ENCODE measurements around the gene IFITM2. TPM values are rescaled to one million over a fixed set of nuclear protein-coding genes. Genes with fewer than 3 reads are reported as not detected.
A peak's percentile ranks its signal among the peaks of the same experiment; 100 is the strongest.
"Not testable (repeated sequence)": the region's sequence is repeated elsewhere in the genome, so short reads cannot be mapped to it uniquely, and the experiment has no call there.

The IFITM2 gene
- total and polyA plus RNA-seq, 2 of the 4 experiments (the other 2 are of a cell fraction): 31.2 to 564 TPM

DNA sequence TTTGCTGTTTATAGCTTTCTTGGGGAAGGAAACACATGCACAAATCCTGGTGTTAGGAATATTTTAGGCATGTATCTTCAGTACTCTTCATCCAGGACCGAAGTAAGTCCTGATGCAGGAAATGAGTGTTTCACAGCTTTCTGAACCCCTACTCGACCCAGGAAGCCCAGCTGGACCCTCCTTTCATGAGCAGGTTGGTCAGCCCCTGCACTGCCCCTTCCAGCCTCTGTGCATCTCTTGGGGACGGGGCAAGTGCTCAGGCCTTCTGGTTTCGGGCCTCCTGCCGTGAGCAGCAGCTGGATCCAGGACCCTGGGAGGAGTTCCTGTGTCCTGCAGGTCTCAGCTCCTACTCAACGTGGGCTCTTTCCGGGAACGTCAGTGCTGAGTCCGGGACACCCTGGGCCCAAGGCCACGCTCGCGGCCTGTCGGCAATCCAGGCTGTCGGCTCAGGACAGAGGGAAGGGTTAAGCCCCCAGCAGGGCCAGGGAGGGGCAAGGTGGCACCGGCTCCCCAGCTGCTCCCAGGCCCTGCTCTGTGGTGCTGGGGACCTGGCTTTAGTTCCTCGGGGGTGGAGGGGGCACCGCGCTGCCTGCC is 2.5 kb downstream of the IFITM2 start:
- peak overlapping the region; percentile 58; the same call in 1 of the 2 replicates for H4K5ac ChIP-seq (ENCODE audit: low read depth, low read length)
- H3K4ac ChIP-seq (ENCODE audit: low read depth, low read length): peak overlapping the region; percentile 90
- H3K27ac ChIP-seq (ENCODE audit: insufficient read depth, low read length): peak overlapping the region; percentile 73
- H3K36me3 ChIP-seq (ENCODE audit: control insufficient read depth, insufficient read depth, low read length); CTCF ChIA-PET; H3K27me3 ChIP-seq (ENCODE audit: control insufficient read depth, insufficient read depth, low read length); H2AFZ ChIP-seq (replicated peaks; ENCODE audit: low read length, poor library complexity); H2BK15ac ChIP-seq (ENCODE audit: low read depth, low read length); H2AK9ac ChIP-seq (replicated peaks; ENCODE audit: low read depth, low read length, poor library complexity); H4K20me1 ChIP-seq (ENCODE audit: insufficient read depth, low read length); dilution Hi-C loops (cut with HindIII; ENCODE audit: low sequenced_read_pairs, unreplicated experiment); BruUV-seq (replicated peaks); H3K9me3 ChIP-seq (ENCODE audit: control insufficient read depth, insufficient read depth, low read length); H2BK20ac ChIP-seq (ENCODE audit: low read depth, low read length); H3K9me1 ChIP-seq (ENCODE audit: insufficient read depth, low read length): not testable (repeated sequence)
- peak overlapping the region; percentile 60 for H2BK5ac ChIP-seq (ENCODE audit: low read depth, low read length, poor library complexity, severe bottlenecking)
- peak overlapping the region; percentile 54 for H3K56ac ChIP-seq (ENCODE audit: extremely low read depth, insufficient read depth, low read length)
- peak overlapping the region; percentile 91; the same call in 1 of the 2 replicates for H3K23ac ChIP-seq (ENCODE audit: low read depth, low read length)
- peak; percentile 0; the same call in 1 of the 2 replicates for ATAC-seq (ENCODE audit: low read depth)
- intact Hi-C loops (cut with micrococcal nuclease) (loop anchor here (5.0 kb wide), 1 partner anchor 103 kb away; the partner anchor contains the start of genes BET1L and RIC8A), in situ Hi-C loops (cut with MboI; ENCODE audit: low sequenced_read_pairs) (loop anchor here (10.0 kb wide), 2 partner anchors 45 to 145 kb away; partner anchors contain the start of gene PTDSS2)
- H4K91ac ChIP-seq (ENCODE audit: insufficient read depth, low read depth, low read length): peak overlapping the region; percentile 63; the same call in 1 of the 2 replicates
- peaks cover 22% of the 10 kb centered on the region for H3K4me1 ChIP-seq (ENCODE audit: control insufficient read depth, insufficient read depth, low read length)
- peak overlapping the region; percentile 92; the same call in 1 of the 2 replicates for H3K14ac ChIP-seq (replicated peaks; ENCODE audit: low read depth, low read length)
- peak overlapping the region in 1 of 2 experiments; percentile 48; a peak in 1 of 4 replicates for H4K8ac ChIP-seq (ENCODE audit: low read depth in 2 of 2, low read length in 2 of 2)
- H3K9ac ChIP-seq (ENCODE audit: low read depth, low read length): peak overlapping the region; percentile 86
- WGBS, 2 experiments (ENCODE audit: extremely low coverage in 2 of 2, insufficient read length in 1 of 2): 0% methylated on average over 1 of the region's 18 CpGs; no CpG with 5 or more reads in 1 of the 2 experiments
- H3K4me2 ChIP-seq (ENCODE audit: low read depth, low read length): peak overlapping the region; percentile 89
- H2AK5ac ChIP-seq (ENCODE audit: low read depth, low read length): peak overlapping the region; percentile 83
- POLR2A ChIA-PET (ENCODE audit: unreplicated experiment): interaction anchor here (0.6 kb wide), 1 partner anchor 46 kb away, joined by 4 read pairs; no protein-coding TSS in a partner anchor
- peaks cover 3 to 35% of the 10 kb centered on the region in 2 experiments; a peak in 3 of 4 replicates for H3K79me1 ChIP-seq (ENCODE audit: low read depth in 1 of 2, low read length in 2 of 2)
- H2BK120ac ChIP-seq (ENCODE audit: low read depth, low read length): peak overlapping the region; percentile 77; the same call in 1 of the 2 replicates
- peak overlapping the region; percentile 69 for H3K18ac ChIP-seq (ENCODE audit: low read depth, low read length)
- DNase-seq: peak; percentile 20
- H3K4me3 ChIP-seq (ENCODE audit: insufficient read depth, low read depth, low read length): peak overlapping the region; percentile 53

DNA sequence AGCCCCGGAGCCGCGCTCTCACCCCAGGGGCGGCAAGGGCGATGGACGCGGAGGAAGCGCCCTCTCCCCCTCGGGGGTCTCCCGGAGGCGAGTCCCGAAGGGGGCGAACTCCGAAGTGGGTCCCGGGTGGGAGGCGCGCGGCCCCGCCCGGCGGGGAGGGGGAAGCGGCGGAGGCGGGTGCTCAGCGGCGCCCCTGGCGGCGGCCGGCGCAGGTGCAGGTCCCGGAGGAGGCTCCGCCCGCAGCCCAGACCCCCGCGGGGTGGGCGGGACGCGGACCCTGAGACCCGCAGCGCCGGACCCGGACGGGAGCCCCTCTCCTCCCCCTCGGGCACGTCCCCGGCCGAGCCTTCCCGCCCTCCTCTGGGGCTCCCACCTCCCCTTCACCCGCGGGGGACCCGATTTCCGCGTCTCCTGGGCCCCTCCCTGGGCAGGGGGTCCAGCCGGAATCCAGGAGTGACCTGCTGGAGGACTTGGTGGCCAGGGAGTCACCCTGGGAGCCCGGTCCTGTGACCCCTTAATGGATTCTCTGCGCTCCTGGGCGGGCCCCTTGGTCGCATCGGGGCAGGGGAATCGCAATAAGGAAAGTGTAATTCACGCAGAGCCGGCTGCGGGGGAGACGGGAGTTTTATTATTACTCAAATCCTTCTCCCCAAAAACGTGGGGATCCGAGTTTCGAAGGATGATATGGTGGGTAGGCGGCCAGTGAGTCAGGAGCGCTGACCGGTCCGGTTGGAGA is 3.6 kb downstream of the IFITM2 start:
- Histone ChIP-seq H4K8ac (ENCODE audit: low read depth in 2 of 2, low read length in 2 of 2) (peak overlapping the region in 1 of 2 experiments; percentile 43; a peak in 1 of 4 replicates), H3K4me1 (ENCODE audit: control insufficient read depth, insufficient read depth, low read length) (peaks cover 26% of the 10 kb centered on the region), H3K9ac (ENCODE audit: low read depth, low read length) (peak overlapping the region; percentile 59; the same call in 1 of the 2 replicates), H3K79me1 (ENCODE audit: low read depth in 1 of 2, low read length in 2 of 2) (peaks cover 3 to 39% of the 10 kb centered on the region in 2 experiments; a peak in 3 of 4 replicates)
- H3K36me3 ChIP-seq (ENCODE audit: control insufficient read depth, insufficient read depth, low read length); DNase-seq; H2BK15ac ChIP-seq (ENCODE audit: low read depth, low read length); H2BK5ac ChIP-seq (ENCODE audit: low read depth, low read length, poor library complexity, severe bottlenecking); H4K20me1 ChIP-seq (ENCODE audit: insufficient read depth, low read length); H3K4me2 ChIP-seq (ENCODE audit: low read depth, low read length); BruUV-seq (replicated peaks); H3K9me1 ChIP-seq (ENCODE audit: insufficient read depth, low read length); H2BK20ac ChIP-seq (ENCODE audit: low read depth, low read length); intact Hi-C loops (cut with micrococcal nuclease); H3K27ac ChIP-seq (ENCODE audit: insufficient read depth, low read length); H2BK120ac ChIP-seq (ENCODE audit: low read depth, low read length); H3K56ac ChIP-seq (ENCODE audit: extremely low read depth, insufficient read depth, low read length); H2AK5ac ChIP-seq (ENCODE audit: low read depth, low read length); in situ Hi-C loops (cut with MboI; ENCODE audit: low sequenced_read_pairs); H3K14ac ChIP-seq (replicated peaks; ENCODE audit: low read depth, low read length); H3K27me3 ChIP-seq (ENCODE audit: control insufficient read depth, insufficient read depth, low read length); H3K18ac ChIP-seq (ENCODE audit: low read depth, low read length); H3K23ac ChIP-seq (ENCODE audit: low read depth, low read length); H2AFZ ChIP-seq (replicated peaks; ENCODE audit: low read length, poor library complexity); H3K4ac ChIP-seq (ENCODE audit: low read depth, low read length); H2AK9ac ChIP-seq (replicated peaks; ENCODE audit: low read depth, low read length, poor library complexity); H3K9me3 ChIP-seq (ENCODE audit: control insufficient read depth, insufficient read depth, low read length); H4K91ac ChIP-seq (ENCODE audit: insufficient read depth, low read depth, low read length); POLR2A ChIA-PET (ENCODE audit: unreplicated experiment); dilution Hi-C loops (cut with HindIII; ENCODE audit: low sequenced_read_pairs, unreplicated experiment); H4K5ac ChIP-seq (ENCODE audit: low read depth, low read length); CTCF ChIA-PET; H3K4me3 ChIP-seq (ENCODE audit: insufficient read depth, low read depth, low read length): not testable (repeated sequence)
- no CpG with 5 or more reads among the region's 71 CpGs for WGBS, 2 experiments (ENCODE audit: extremely low coverage in 2 of 2, insufficient read length in 1 of 2)
- ATAC-seq (ENCODE audit: low read depth): peak; percentile 65

All from IMR-90 (cell line).